ENCODE measurements around the gene MAPK8IP1.

MAPK8IP1 gene

GRCh38 chr11:45941285-45941684, 55.8 kb downstream of the MAPK8IP1 start:
- POLR2A ChIA-PET, result no interaction called here
- CTCF ChIA-PET, result interaction anchor here (1.0 to 2.9 kb wide), 3 partner anchors 10 to 65 kb away, joined by 3 to 16 read pairs (median 8); no protein-coding TSS in a partner anchor
- TF ChIP-seq CTCF (IDR thresholded peaks at IDR 0.05; ENCODE audit: insufficient read depth, low read length, missing control alignments), result no peak
- no peak overlapping the region for H3K4me3 ChIP-seq (ENCODE audit: low read depth, low read length)
- no peak for DNase-seq (ENCODE audit: low read depth, low spot score)

GRCh38 chr11:45942381-45942780, 56.9 kb downstream of the MAPK8IP1 start:
- ChIA-PET CTCF (interaction anchor here (1.9 to 11.7 kb wide), 2 partner anchors 22 to 64 kb away, joined by 8 to 122 read pairs; no protein-coding TSS in a partner anchor), POLR2A (no interaction called here)
- no peak overlapping the region for H3K4me3 ChIP-seq (ENCODE audit: low read depth, low read length)
- DNase-seq (ENCODE audit: low read depth, low spot score), result no peak
- TF ChIP-seq CTCF (IDR thresholded peaks at IDR 0.05; ENCODE audit: insufficient read depth, low read length, missing control alignments), result no peak

- no peak for DNase-seq (ENCODE audit: low read depth, low spot score)
- CTCF ChIA-PET, result interaction anchor here (0.7 to 11.7 kb wide), 2 partner anchors 19 to 61 kb away, joined by 3 to 122 read pairs; no protein-coding TSS in a partner anchor
- POLR2A ChIA-PET, result no interaction called here
- TF ChIP-seq CTCF (IDR thresholded peaks at IDR 0.05; ENCODE audit: insufficient read depth, low read length, missing control alignments), result no peak
- no peak overlapping the region for H3K4me3 ChIP-seq (ENCODE audit: low read depth, low read length)
These were observed 60.0 kb downstream of the MAPK8IP1 start for GRCh38 chr11:45945397-45945999.

GRCh38 chr11:45947885-45948284, 62.4 kb downstream of the MAPK8IP1 start:
- H3K4me3 ChIP-seq (ENCODE audit: low read depth, low read length), result no peak overlapping the region
- no peak for DNase-seq (ENCODE audit: low read depth, low spot score)
- CTCF ChIA-PET, result interaction anchor here (0.8 to 11.7 kb wide), 3 partner anchors 12 to 59 kb away, joined by 3 to 122 read pairs (median 4); no protein-coding TSS in a partner anchor
- POLR2A ChIA-PET, result no interaction called here
- TF ChIP-seq CTCF (IDR thresholded peaks at IDR 0.05; ENCODE audit: insufficient read depth, low read length, missing control alignments), result no peak

- ChIA-PET POLR2A (no interaction called here), CTCF (interaction anchor here (0.8 to 11.7 kb wide), 4 partner anchors 12 to 58 kb away, joined by 3 to 122 read pairs (median 4); no protein-coding TSS in a partner anchor)
- H3K4me3 ChIP-seq (ENCODE audit: low read depth, low read length), result no peak overlapping the region
- TF ChIP-seq CTCF (IDR thresholded peaks at IDR 0.05; ENCODE audit: insufficient read depth, low read length, missing control alignments), result no peak
- no peak for DNase-seq (ENCODE audit: low read depth, low spot score)
These were observed 62.9 kb downstream of the MAPK8IP1 start for GRCh38 chr11:45948356-45948755.

GRCh38 chr11:45949992-45950407, 64.5 kb downstream of the MAPK8IP1 start:
- ChIA-PET POLR2A (no interaction called here), CTCF (interaction anchor here (0.8 to 11.7 kb wide), 5 partner anchors 9 to 78 kb away, joined by 3 to 122 read pairs (median 4); no protein-coding TSS in a partner anchor)
- H3K4me3 ChIP-seq (ENCODE audit: low read depth, low read length), result no peak overlapping the region
- DNase-seq (ENCODE audit: low read depth, low spot score), result no peak
- no peak for TF ChIP-seq CTCF (IDR thresholded peaks at IDR 0.05; ENCODE audit: insufficient read depth, low read length, missing control alignments)

Data from AG04449 (cell line).